CD4-positive, alpha-beta memory T cell (primary cell): ENCODE results near the gene CSF3. TPM values are rescaled to one million over a fixed set of nuclear protein-coding genes. Genes with fewer than 3 reads are reported as not detected.

ENCODE experiments used
- CTCF ChIA-PET: fragments of 350-600 bp; sonication (Branson Sonifier 250); formaldehyde crosslinking; loops from one replicate; lab custom pipeline; 2021; ENCODE audit warnings: inconsistent platforms; ENCODE audit not compliant: partially characterized antibody; lab: Charles Lee
- POLR2A ChIA-PET: fragments of 350-600 bp; sonication (Branson Sonifier 250); formaldehyde crosslinking; loops from one replicate; lab custom pipeline; 2021; ENCODE audit not compliant: partially characterized antibody; lab: Charles Lee
- DNase-seq, 5 donors: peaks; one replicate each; pipeline versions ENCODE4 v3.0.0 to v3.0.0-alpha.2; 2020 to 2022; ENCODE audit warnings: mixed read lengths in 1 of 5
- H3K27ac ChIP-seq: one replicate; pipeline ENCODE4 v1.7.0; 2013; ENCODE audit warnings: low read depth, low read length
- H3K27me3 ChIP-seq: 2 replicates; pipeline ENCODE4 v1.7.0; 2013; ENCODE audit warnings: mild to moderate bottlenecking, low read length, moderate library complexity; ENCODE audit not compliant: insufficient read depth
- H3K36me3 ChIP-seq: 2 replicates; pipeline ENCODE4 v1.7.0; 2013; ENCODE audit warnings: mild to moderate bottlenecking, low read length, moderate library complexity; ENCODE audit not compliant: insufficient read depth
- H3K4me1 ChIP-seq: 2 replicates; pipeline ENCODE4 v1.7.0; 2013; ENCODE audit warnings: mild to moderate bottlenecking, low read length, moderate library complexity; ENCODE audit not compliant: insufficient read depth
- H3K4me3 ChIP-seq, 2 donors: one replicate each; pipeline ENCODE4 v1.7.0; 2013; ENCODE audit warnings: low read length in 2 of 2, mild to moderate bottlenecking in 1 of 2
- H3K9me3 ChIP-seq, 2 donors: one replicate each; pipeline ENCODE4 v1.7.0; 2013; ENCODE audit warnings: low read length in 2 of 2, control low read depth in 1 of 2; ENCODE audit not compliant: control insufficient read depth in 1 of 2
- H3K27ac Mint-ChIP-seq, 7 donors: one replicate each; pipeline ENCODE4 v1.8.0; 2020 to 2021; ENCODE audit warnings: mixed read lengths in 7 of 7, mild to moderate bottlenecking in 6 of 7, inconsistent platforms in 3 of 7, moderate library complexity in 3 of 7
- H3K27me3 Mint-ChIP-seq, 2 donors: one replicate each; pipeline ENCODE4 v1.8.0; 2020 to 2021; ENCODE audit warnings: mixed read lengths in 2 of 2
- H3K36me3 Mint-ChIP-seq, 2 donors: one replicate each; pipeline ENCODE4 v1.8.0; 2020 to 2021; ENCODE audit warnings: mixed read lengths in 2 of 2, inconsistent platforms in 1 of 2, mild to moderate bottlenecking in 1 of 2
- H3K4me1 Mint-ChIP-seq, 4 donors: one replicate each; pipeline ENCODE4 v1.8.0; 2020 to 2021; ENCODE audit warnings: mixed read lengths in 4 of 4, mild to moderate bottlenecking in 1 of 4
- H3K4me3 Mint-ChIP-seq, 8 donors: one replicate each; pipeline ENCODE4 v1.8.0; 2020 to 2021; ENCODE audit warnings: mixed read lengths in 8 of 8, mild to moderate bottlenecking in 7 of 8, moderate library complexity in 6 of 8, inconsistent platforms in 3 of 8
- H3K9me3 Mint-ChIP-seq, 8 donors: one replicate each; pipeline ENCODE4 v1.8.0; 2020 to 2021; ENCODE audit warnings: mixed read lengths in 8 of 8, mild to moderate bottlenecking in 5 of 8, inconsistent platforms in 3 of 8, moderate library complexity in 1 of 8
- intact Hi-C: fragments of 100-400 bp; cut with micrococcal nuclease; formaldehyde crosslinking; loops from one replicate; pipeline ENCODE4 v1.15.1; 2023
- polyA plus RNA-seq, 2 donors: library from polyadenylated mRNA; unstranded; fragments of 300-500 nt; fragmentation: Illumina TruSeq; gene quantifications; one replicate each; pipeline ENCODE4 v1.2.3, GENCODE V29; 2021
- total RNA-seq, 2 experiments: library from RNA; stranded (reverse); gene quantifications; one replicate each; pipeline ENCODE4 v1.2.3, GENCODE V29; 2021

Gene CSF3
- total and polyA plus RNA-seq, 4 experiments from 2014 or later, result not detected

GRCh38 chr17:40022961-40023541, 7.8 kb downstream of the CSF3 start:
- POLR2A ChIA-PET, result no interaction called here
- peaks cover 19 to 24% (median 21%) of the 10 kb centered on the region in 4 donors for H3K4me1 Mint-ChIP-seq
- no peak overlapping the region for H3K27ac ChIP-seq
- peaks cover 25% of the 10 kb centered on the region for H3K4me1 ChIP-seq
- DNase-seq, result no peak
- H3K4me3 ChIP-seq, result no peak overlapping the region
- H3K36me3 ChIP-seq, result peaks cover 46% of the 10 kb centered on the region
- intact Hi-C loops, result no loop called here
- no peak overlapping the region for H3K4me3 Mint-ChIP-seq
- no peaks in the 10 kb centered on the region for H3K9me3 Mint-ChIP-seq
- peaks cover 21 to 59% of the 10 kb centered on the region in 2 donors for H3K36me3 Mint-ChIP-seq
- CTCF ChIA-PET, result interaction anchor here (1.3 to 2.2 kb wide), 2 partner anchors 15 to 168 kb away, joined by 3 to 5 read pairs; no protein-coding TSS in a partner anchor
- H3K27me3 ChIP-seq, result no peaks in the 10 kb centered on the region
- no peaks in the 10 kb centered on the region for H3K9me3 ChIP-seq
- H3K27ac Mint-ChIP-seq, result no peak overlapping the region
- no peaks in the 10 kb centered on the region for H3K27me3 Mint-ChIP-seq

GRCh38 chr17:40023590-40024292, 8.5 kb downstream of the CSF3 start:
- H3K4me3 Mint-ChIP-seq, result no peak overlapping the region
- Histone ChIP-seq H3K36me3 (peaks cover 50% of the 10 kb centered on the region), H3K27ac (no peak overlapping the region), H3K4me3 (no peak overlapping the region), H3K4me1 (peaks cover 25% of the 10 kb centered on the region), H3K27me3 (no peaks in the 10 kb centered on the region), H3K9me3 (no peaks in the 10 kb centered on the region)
- DNase-seq, result no peak
- CTCF ChIA-PET, result interaction anchor here (5.4 to 9.3 kb wide), 2 partner anchors 11 to 89 kb away, joined by 56 to 166 read pairs; partner anchors contain the start of gene CSF3
- POLR2A ChIA-PET, result no interaction called here
- no peaks in the 10 kb centered on the region for H3K27me3 Mint-ChIP-seq
- H3K27ac Mint-ChIP-seq, result no peak overlapping the region
- intact Hi-C loops, result no loop called here
- H3K9me3 Mint-ChIP-seq, result no peaks in the 10 kb centered on the region
- H3K4me1 Mint-ChIP-seq, result peaks cover 19 to 24% (median 21%) of the 10 kb centered on the region in 4 donors
- H3K36me3 Mint-ChIP-seq, result peaks cover 22 to 64% of the 10 kb centered on the region in 2 donors

- POLR2A ChIA-PET, result interaction anchor here (1.1 kb wide), 1 partner anchor 194 kb away, joined by 3 read pairs; the partner anchor contains the start of gene WIPF2
- Mint-ChIP-seq H3K27ac (peak overlapping the region in 2 of 7 donors; percentile 30 to 47), H3K27me3 (no peaks in the 10 kb centered on the region), H3K4me1 (peaks cover 19 to 24% (median 21%) of the 10 kb centered on the region in 4 donors), H3K9me3 (no peaks in the 10 kb centered on the region), H3K4me3 (no peak overlapping the region), H3K36me3 (peaks cover 29 to 64% of the 10 kb centered on the region in 2 donors)
- Histone ChIP-seq H3K36me3 (peaks cover 54% of the 10 kb centered on the region), H3K9me3 (no peaks in the 10 kb centered on the region), H3K27me3 (no peaks in the 10 kb centered on the region), H3K4me1 (peaks cover 25% of the 10 kb centered on the region), H3K27ac (no peak overlapping the region), H3K4me3 (no peak overlapping the region)
- CTCF ChIA-PET, result interaction anchor here (2.4 to 9.3 kb wide), 7 partner anchors 12 to 166 kb away, joined by 8 to 166 read pairs (median 26); partner anchors contain the start of genes CSF3 and MED24
- intact Hi-C loops, result no loop called here
- DNase-seq, result no peak
Measured at GRCh38 chr17:40024901-40025300, 9.7 kb downstream of the CSF3 start.

- H3K4me3 Mint-ChIP-seq, result peak overlapping the region in 6 of 8 donors; percentile 50 to 75 (median 72)
- no peaks in the 10 kb centered on the region for H3K27me3 Mint-ChIP-seq
- H3K9me3 Mint-ChIP-seq, result no peaks in the 10 kb centered on the region
- DNase-seq, result no peak
- no peak overlapping the region for H3K27ac ChIP-seq
- CTCF ChIA-PET, result interaction anchor here (1.1 to 9.3 kb wide), 16 partner anchors 13 to 281 kb away, joined by 3 to 166 read pairs (median 7); partner anchors contain the start of genes CSF3, MED24 and PSMD3
- peaks cover 25% of the 10 kb centered on the region for H3K4me1 ChIP-seq
- H3K9me3 ChIP-seq, result no peaks in the 10 kb centered on the region
- peaks cover 27 to 62% of the 10 kb centered on the region in 2 donors for H3K36me3 Mint-ChIP-seq
- intact Hi-C loops, result no loop called here
- POLR2A ChIA-PET, result interaction anchor here (1.0 to 2.0 kb wide), 6 partner anchors 10 to 194 kb away, joined by 3 to 8 read pairs (median 4); partner anchors contain the start of genes CSF3 and WIPF2
- H3K4me3 ChIP-seq, result no peak overlapping the region
- peaks cover 51% of the 10 kb centered on the region for H3K36me3 ChIP-seq
- no peaks in the 10 kb centered on the region for H3K27me3 ChIP-seq
- peaks cover 19 to 24% (median 21%) of the 10 kb centered on the region in 4 donors for H3K4me1 Mint-ChIP-seq
- peak overlapping the region in 5 of 7 donors; percentile 41 to 92 (median 65) for H3K27ac Mint-ChIP-seq
Measured at GRCh38 chr17:40025559-40025958, 10.3 kb downstream of the CSF3 start.

- ChIA-PET POLR2A (interaction anchor here (0.7 to 2.0 kb wide), 7 partner anchors 11 to 405 kb away, joined by 3 to 8 read pairs (median 3); partner anchors contain the start of genes CSF3 and MSL1), CTCF (interaction anchor here (0.7 to 9.3 kb wide), 30 partner anchors 9 to 404 kb away, joined by 3 to 166 read pairs (median 4); partner anchors contain the start of genes CSF3, MED24 and PSMD3)
- H3K9me3 ChIP-seq, result no peaks in the 10 kb centered on the region
- Mint-ChIP-seq H3K27ac (peak overlapping the region; percentile 7 to 92 (median 47)), H3K9me3 (no peaks in the 10 kb centered on the region), H3K27me3 (no peaks in the 10 kb centered on the region), H3K36me3 (peaks cover 29 to 63% of the 10 kb centered on the region in 2 donors), H3K4me1 (peaks cover 19 to 24% (median 21%) of the 10 kb centered on the region in 4 donors), H3K4me3 (peak overlapping the region in 7 of 8 donors; percentile 50 to 75 (median 69))
- intact Hi-C loops, result loop anchor here (2.0 kb wide), 1 partner anchor 73 kb away; no protein-coding TSS in a partner anchor
- H3K27me3 ChIP-seq, result no peaks in the 10 kb centered on the region
- H3K36me3 ChIP-seq, result peaks cover 54% of the 10 kb centered on the region
- no peak overlapping the region for H3K27ac ChIP-seq
- no peak overlapping the region for H3K4me3 ChIP-seq
- peaks cover 25% of the 10 kb centered on the region for H3K4me1 ChIP-seq
- peak; percentile 38 to 55 (median 48) for DNase-seq
Measured at GRCh38 chr17:40025991-40026815, 11.0 kb downstream of the CSF3 start.

DNA sequence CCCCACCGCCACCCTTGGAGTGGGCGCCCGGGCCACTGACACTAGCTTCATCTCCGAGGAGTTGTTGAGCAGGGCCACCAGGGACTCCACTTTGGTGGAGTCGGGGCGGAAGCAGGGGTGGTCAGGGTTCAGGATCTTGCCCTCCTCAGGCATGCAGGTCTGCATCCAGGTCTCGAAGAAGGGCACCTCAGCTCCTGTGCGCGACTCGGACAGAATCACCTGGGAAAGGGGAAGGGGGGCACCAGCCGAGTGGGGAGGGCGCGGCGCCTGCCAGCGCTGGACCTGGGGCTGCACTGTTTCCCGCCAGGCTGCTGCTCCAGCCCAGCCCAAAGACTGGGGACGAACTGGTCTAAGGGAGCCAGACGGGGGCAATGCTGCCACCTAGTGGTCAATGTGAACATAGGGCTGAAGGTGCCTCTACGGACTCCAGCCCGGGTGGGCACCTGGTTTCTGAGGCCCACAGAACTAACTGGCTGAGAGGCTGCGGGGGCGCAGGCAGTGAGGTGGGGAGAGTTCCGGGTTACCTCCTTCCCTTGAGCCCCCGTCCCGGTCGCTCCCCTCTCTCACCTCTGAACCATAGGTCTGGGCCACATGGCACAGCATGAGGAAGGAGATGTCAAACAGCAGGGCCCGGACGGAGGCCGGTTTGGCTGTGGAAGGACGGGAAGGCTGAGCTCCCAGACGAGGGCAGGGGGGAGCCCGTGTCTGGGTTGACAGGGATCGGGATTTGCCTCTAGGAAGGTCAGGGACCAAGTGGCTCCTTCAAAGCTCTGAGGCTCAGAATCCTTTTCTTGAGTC, 11.8 kb downstream of the CSF3 start:
- H3K4me1 ChIP-seq, result peaks cover 25% of the 10 kb centered on the region
- peak; percentile 67 to 78 (median 69) for DNase-seq
- Mint-ChIP-seq H3K4me1 (peaks cover 19 to 24% (median 21%) of the 10 kb centered on the region in 4 donors), H3K27me3 (no peaks in the 10 kb centered on the region), H3K4me3 (peak overlapping the region in 3 of 8 donors; percentile 46 to 75 (median 56)), H3K9me3 (no peaks in the 10 kb centered on the region), H3K36me3 (peaks cover 31 to 58% of the 10 kb centered on the region in 2 donors), H3K27ac (peak overlapping the region in 4 of 7 donors; percentile 15 to 52 (median 32))
- no peak overlapping the region for H3K4me3 ChIP-seq
- ChIA-PET CTCF (interaction anchor here (0.7 to 9.3 kb wide), 51 partner anchors 8 to 405 kb away, joined by 3 to 166 read pairs (median 4); partner anchors contain the start of genes CSF3, MED24, NR1D1 and PSMD3), POLR2A (interaction anchor here (0.7 to 2.0 kb wide), 7 partner anchors 10 to 95 kb away, joined by 3 to 8 read pairs (median 4); partner anchors contain the start of genes CSF3 and MSL1)
- H3K27ac ChIP-seq, result no peak overlapping the region
- no peaks in the 10 kb centered on the region for H3K9me3 ChIP-seq
- intact Hi-C loops, result loop anchor here (1.0 to 2.0 kb wide), 3 partner anchors 14 to 405 kb away; no protein-coding TSS in a partner anchor
- no peaks in the 10 kb centered on the region for H3K27me3 ChIP-seq
- peaks cover 55% of the 10 kb centered on the region for H3K36me3 ChIP-seq
